CD4-positive, alpha-beta T cell treated with Interleukin-6 for 4 hours (primary cell): ENCODE results near the gene MANEA.
A peak's percentile ranks its signal among the peaks of the same experiment; 100 is the strongest.
"Not testable (repeated sequence)": the region's sequence is repeated elsewhere in the genome, so short reads cannot be mapped to it uniquely, and the experiment has no call there.

Experiments
- DNase-seq: peaks from one replicate; pipeline ENCODE4 v3.0.0-alpha.2; 2020; ENCODE audit warnings: mixed read lengths

Gene MANEA

GRCh38 chr6:95577304-95578105 is at the start of gene MANEA:
Gene MANEA (plus strand): TSS chr6:95577535. CDS start chr6:95586440, 8,905 bp downstream.
- DNase-seq, result peak; percentile 90

DNA sequence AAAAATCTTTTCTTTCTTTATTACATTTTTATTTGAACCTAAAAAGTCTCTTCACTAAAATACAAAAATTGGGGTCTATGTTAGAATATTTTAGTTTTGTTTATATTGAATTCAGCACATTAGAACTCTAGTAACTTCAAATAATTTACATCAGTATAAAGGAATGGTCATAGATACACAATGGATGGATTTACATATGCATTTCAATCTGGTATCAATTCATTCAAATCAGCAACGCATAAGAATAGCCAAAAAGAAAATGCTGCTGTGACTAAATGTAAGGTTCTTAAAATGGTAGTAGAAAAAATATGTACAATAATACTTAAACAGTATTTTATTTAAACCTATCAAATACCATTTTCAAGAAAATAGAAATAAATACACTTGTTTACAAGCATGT is 47.6 kb upstream of the MANEA start:
- no peak for DNase-seq

- DNase-seq, result no peak
Observed at GRCh38 chr6:95530176-95530819, 47.0 kb upstream of the MANEA start.

GRCh38 chr6:95543798-95544197 is 33.5 kb upstream of the MANEA start:
- no peak for DNase-seq

GRCh38 chr6:95544517-95545225 is 32.7 kb upstream of the MANEA start:
- DNase-seq, result no peak

DNA sequence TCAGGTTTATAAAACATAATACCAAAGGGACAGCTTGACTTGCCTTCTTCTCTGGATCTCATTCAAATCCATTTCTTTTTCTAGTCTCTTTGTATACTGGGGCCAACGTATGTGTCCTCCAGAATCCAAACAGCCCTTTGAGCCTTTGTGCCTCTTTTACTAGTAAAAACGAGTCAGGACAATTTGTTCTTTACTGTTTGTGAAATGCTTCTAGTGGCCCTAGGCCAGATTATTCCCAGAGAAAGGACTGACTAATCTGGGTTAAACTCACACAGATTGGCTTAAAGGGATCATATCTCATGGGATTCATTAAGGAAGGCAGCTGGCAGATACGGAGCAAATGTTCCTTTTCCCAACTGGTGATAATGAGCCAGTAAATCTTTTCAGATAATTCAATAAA is 32.1 kb upstream of the MANEA start:
- no peak for DNase-seq

- DNase-seq, result no peak
Observed at GRCh38 chr6:95545686-95546085, 31.6 kb upstream of the MANEA start.

DNA sequence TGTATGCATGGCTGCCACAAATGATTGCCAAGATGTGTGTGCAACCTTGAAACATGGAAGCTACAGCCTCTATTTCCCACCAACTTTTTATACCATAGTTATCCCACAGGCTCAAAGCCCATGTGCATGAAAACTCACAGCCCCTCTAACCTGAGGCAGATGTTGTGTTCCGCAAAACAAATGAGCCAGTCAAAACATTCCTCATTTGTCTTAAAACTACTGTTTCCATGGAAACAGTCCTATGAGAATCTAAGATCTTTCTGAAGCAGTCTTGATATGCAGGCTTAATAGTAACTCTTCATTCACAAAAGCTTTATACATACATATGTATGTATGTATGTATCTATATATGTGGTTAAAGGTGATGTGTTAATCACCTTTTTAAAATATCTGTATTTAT is 31.2 kb upstream of the MANEA start:
- DNase-seq, result no peak

GRCh38 chr6:95547043-95547442 is 30.3 kb upstream of the MANEA start:
- no peak for DNase-seq

- no peak for DNase-seq
Observed at GRCh38 chr6:95548188-95548786, 29.0 kb upstream of the MANEA start.

GRCh38 chr6:95551678-95552324 is 25.5 kb upstream of the MANEA start:
- DNase-seq, result no peak

GRCh38 chr6:95553880-95554279 is 23.5 kb upstream of the MANEA start:
- no peak for DNase-seq

DNA sequence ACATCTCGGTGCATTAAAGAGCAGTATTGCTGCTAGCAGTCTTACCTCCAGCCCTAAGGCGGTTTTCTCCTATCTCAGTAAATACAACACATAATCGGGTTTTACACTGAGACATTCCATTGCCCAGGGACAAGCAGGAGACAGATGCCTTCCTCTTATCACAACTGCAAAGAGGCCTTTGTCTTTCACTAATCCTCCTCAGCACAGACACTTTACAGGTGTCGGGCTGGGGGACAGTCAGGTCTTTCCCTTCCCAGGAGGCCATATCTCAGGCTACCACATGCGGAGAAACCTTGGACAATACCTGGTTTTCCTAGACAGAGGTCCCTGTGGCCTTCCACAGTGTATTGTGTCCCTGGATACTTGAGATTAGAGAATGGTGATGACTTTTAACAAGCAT is 16.4 kb upstream of the MANEA start:
- not testable (repeated sequence) for DNase-seq

DNA sequence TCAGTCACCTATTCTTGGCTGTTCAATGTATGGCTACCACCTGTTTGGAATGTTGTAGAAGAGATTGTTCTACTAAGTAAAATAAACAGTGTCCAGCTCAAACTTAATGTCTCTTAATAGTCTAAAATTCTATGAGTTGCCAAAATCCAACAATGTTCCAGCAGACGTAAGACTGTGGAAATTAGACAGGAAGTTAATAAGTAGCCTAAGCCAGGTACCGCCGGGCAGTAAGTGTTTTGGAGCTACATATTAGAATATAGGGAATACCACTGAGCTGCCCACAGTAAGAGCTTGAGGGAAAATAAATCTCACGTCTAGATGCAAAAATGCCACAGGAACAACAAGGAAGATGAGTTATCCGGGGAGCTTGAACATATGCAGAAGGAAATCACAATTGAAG is 7.8 kb upstream of the MANEA start:
- no peak for DNase-seq

DNA sequence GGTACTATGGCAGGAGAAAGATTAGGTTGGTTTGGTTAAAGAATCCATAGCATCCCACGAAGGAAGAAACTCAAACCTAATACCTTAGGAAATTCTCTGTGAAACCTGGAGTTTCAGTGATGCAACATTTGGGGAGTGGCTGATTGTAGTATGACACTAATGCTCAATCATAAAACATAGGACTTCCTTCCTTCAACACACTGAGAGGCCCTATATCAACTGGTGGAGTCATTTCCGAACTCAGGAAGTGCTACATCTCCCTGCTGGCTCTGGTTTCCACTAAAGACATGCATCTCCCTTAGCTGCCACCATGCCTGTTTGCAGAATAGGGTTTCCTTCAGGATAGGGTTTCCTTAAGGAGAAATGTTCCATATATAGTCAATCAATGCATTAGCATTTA is 5.2 kb upstream of the MANEA start:
- no peak for DNase-seq

DNA sequence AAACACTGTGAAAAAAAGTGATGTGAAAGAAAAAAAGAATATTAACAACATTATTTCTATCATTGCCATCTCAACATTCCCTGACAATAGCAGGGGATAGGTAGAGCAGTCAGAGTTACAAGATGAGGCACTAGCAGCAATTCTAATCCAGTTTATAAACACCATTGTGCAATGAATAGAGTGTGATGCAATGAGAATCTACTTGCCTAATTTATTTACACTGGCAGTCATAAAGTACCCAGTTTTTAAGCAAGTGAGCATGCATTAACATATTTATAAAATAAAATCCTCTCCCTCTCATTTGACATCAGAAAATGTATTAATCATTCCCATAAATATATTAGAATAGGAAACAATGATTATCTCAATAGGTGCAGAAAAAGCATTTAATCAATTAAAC is 2.5 kb upstream of the MANEA start:
- no peak for DNase-seq

- DNase-seq, result no peak
Observed at GRCh38 chr6:95576218-95576997, 927 bp upstream of the MANEA start.

DNA sequence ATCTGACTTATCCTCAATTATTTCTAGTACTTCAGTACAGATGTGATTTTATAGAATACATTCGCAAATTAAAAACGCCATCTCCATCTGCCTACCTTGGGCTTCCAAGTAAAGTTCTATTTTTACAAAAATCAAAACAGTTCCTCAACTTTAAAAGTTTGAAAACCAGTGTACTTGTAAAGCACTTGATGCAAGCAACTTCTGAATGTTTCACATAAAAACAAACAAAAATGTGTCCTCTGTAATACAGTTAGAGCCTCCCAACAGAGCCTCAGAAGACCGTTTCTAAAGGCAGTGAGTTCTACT is 384 bp upstream of the MANEA start:
- DNase-seq, result no peak

DNA sequence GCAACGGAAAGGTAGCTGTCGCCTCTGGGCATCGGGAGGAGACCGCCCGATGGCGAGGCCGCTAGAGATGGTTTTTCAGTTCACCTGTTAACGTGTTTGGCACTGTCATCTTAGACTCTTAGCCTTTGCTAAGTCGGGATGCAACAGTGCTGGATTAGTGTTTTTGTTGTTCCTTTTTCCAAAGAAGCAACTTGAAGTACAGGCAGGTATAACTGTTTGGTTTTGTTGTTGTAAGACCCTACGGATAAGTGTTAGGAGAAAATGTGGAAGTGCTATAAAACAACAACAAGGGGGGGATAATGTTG is 723 bp downstream of the MANEA start:
- peak; percentile 34 for DNase-seq

DNA sequence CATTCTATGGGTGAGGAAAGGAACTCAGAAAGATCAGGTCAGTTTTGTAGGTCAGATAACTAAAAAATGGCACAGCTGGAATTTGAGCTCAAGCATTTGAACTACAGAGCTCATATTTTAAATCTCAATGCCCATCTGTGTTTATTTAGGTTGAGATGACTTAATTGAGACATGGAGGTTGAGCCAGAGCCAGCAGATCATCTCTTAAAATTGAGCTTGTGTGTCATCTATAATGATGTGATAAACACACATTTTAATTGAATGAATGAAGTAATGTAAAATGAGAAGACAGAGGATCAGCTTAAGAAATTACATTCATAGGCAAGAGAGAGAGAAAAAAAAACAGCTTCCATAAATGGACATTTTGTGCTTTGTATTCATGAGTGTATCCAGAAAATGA is 3.7 kb downstream of the MANEA start:
- no peak for DNase-seq

GRCh38 chr6:95584226-95584625 is 6.9 kb downstream of the MANEA start:
- DNase-seq, result not testable (repeated sequence)

- DNase-seq, result no peak
Observed at GRCh38 chr6:95587989-95588388, 10.7 kb downstream of the MANEA start.

DNA sequence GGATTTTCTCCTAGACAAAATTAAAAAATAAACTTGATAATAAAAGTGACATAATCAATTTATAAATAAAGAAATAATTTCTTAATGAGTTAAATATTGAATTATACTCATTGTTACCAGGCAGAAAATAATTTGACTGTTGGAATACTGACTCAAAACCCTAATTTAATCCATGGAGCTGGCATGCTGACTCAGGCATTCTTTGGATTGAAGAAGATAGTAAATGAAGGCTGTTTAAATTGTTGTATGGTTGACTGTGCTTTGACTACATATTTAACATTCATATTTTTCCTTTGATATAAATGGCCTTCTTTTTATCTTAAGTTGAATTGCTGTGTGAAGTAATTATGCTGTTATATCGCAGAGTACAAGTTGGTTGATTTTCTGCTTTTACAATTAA is 11.7 kb downstream of the MANEA start:
- no peak for DNase-seq
